Panc1 (cell line): ENCODE measurements around the gene EFTUD2. TPM values are rescaled to one million over a fixed set of nuclear protein-coding genes. Genes with fewer than 3 reads are reported as not detected.
"Not testable (repeated sequence)": the region's sequence is repeated elsewhere in the genome, so short reads cannot be mapped to it uniquely, and the experiment has no call there.

Experiments
- ATAC-seq: fragments of 200-7000 bp; cut with Tn5 transposase; 2 replicates; pipeline ENCODE4 v1.9.1; 2020; ENCODE audit warnings: mild to moderate bottlenecking, moderate library complexity
- BruUV-seq: library from RNA; stranded (reverse); fragments of 400-500 nt; replicated peaks from 2 replicates; lab custom pipeline; 2021; lab: Mats Ljungman, UMichigan
- CTCF ChIA-PET: fragments of 300-600 bp; sonication (Branson Sonifier 250); formaldehyde crosslinking; loops from one replicate; lab custom pipeline; 2022; ENCODE audit warnings: antibody characterized with exemption; lab: Charles Lee
- POLR2A ChIA-PET: fragments of 300-600 bp; sonication (Branson Sonifier 250); formaldehyde crosslinking; loops from one replicate; lab custom pipeline; 2022; ENCODE audit warnings: antibody characterized with exemption; lab: Charles Lee
- DNase-seq: peaks from one replicate; pipeline ENCODE4 v3.0.0-alpha.2; 2010; ENCODE audit warnings: low read depth, low spot score
- H3K27ac ChIP-seq: 2 replicates; pipeline ENCODE4 v1.5.1; 2011; ENCODE audit warnings: mild to moderate bottlenecking, low read length, inconsistent platforms
- H3K27me3 ChIP-seq: fragments of 200-500 bp; sonication (Bioruptor generic); 2 replicates; pipeline ENCODE4 v1.6.0; 2014; ENCODE audit warnings: low read length, inconsistent platforms; ENCODE audit not compliant: control insufficient read depth, insufficient read depth
- H3K36me3 ChIP-seq: fragments of 200-500 bp; sonication (Bioruptor generic); 2 replicates; pipeline ENCODE4 v1.5.1; 2014; ENCODE audit warnings: inconsistent platforms, mild to moderate bottlenecking, low read length, moderate library complexity; ENCODE audit not compliant: control insufficient read depth, insufficient read depth
- H3K4me1 ChIP-seq: 2 replicates; pipeline ENCODE4 v1.5.1; 2011; ENCODE audit warnings: inconsistent platforms, mild to moderate bottlenecking, low read length, moderate library complexity; ENCODE audit not compliant: control insufficient read depth, insufficient read depth
- H3K4me3 ChIP-seq, 2 experiments: 2 replicates each; pipeline ENCODE4 v1.5.1; 2011 to 2012; ENCODE audit warnings: low read depth in 2 of 2, low read length in 2 of 2, mild to moderate bottlenecking in 2 of 2, inconsistent platforms in 1 of 2, moderate library complexity in 1 of 2
- H3K9me3 ChIP-seq: fragments of 200-500 bp; sonication (Bioruptor generic); 2 replicates; pipeline ENCODE4 v1.5.1; 2014; ENCODE audit warnings: low read depth, mild to moderate bottlenecking, inconsistent platforms, low read length, moderate library complexity; ENCODE audit not compliant: control insufficient read depth, insufficient read depth
- CTCF ChIP-seq: fragments of 450-650 bp; IDR thresholded peaks from 2 replicates; pipeline ENCODE4 v1.5.1; 2017; ENCODE audit warnings: mild to moderate bottlenecking
- POLR2AphosphoS5 ChIP-seq: IDR thresholded peaks from 2 replicates; pipeline ENCODE4 v1.6.1; 2012; ENCODE audit warnings: mild to moderate bottlenecking, low read depth, low read length, moderate library complexity
- REST ChIP-seq, 2 experiments: IDR thresholded peaks; 2 replicates each; pipeline ENCODE4 v1.6.1; 2011 to 2012; ENCODE audit warnings: low read depth in 2 of 2, control low read depth in 1 of 2, low read length in 1 of 2, mild to moderate bottlenecking in 1 of 2, moderate library complexity in 1 of 2; ENCODE audit not compliant: insufficient read depth in 1 of 2
- SIN3A ChIP-seq: IDR thresholded peaks from 2 replicates; pipeline ENCODE4 v1.6.1; 2012; ENCODE audit warnings: low read depth, mild to moderate bottlenecking, low read length, moderate library complexity, borderline replicate concordance; ENCODE audit not compliant: insufficient read depth
- TCF7L2 ChIP-seq: IDR thresholded peaks from 2 replicates; pipeline ENCODE4 v1.6.1; 2011; ENCODE audit warnings: mild to moderate bottlenecking, low read depth, low read length, inconsistent platforms
- in situ Hi-C: cut with HindIII; loops from 2 replicates; pipeline ENCODE4 v1.10.0; 2016; ENCODE audit warnings: low sequenced_read_pairs, low pct_unique_long_range_greater_than_20kb
- intact Hi-C: fragments of 100-400 bp; cut with micrococcal nuclease; formaldehyde crosslinking; loops from one replicate; pipeline ENCODE4 v1.10.0; 2022; ENCODE audit not compliant: unreplicated experiment
- total RNA-seq: library from RNA; stranded (reverse); gene quantifications from one replicate; pipeline ENCODE4 v1.2.1, GENCODE V29; 2021; ENCODE audit not compliant: unreplicated experiment

Gene EFTUD2
- total RNA-seq, 1 experiment from 2014 or later: 98.0 TPM

GRCh38 chr17:44826123-44826790 lies 73.0 kb downstream of the EFTUD2 start:
- H3K4me1 ChIP-seq: peaks cover 19% of the 10 kb centered on the region
- intact Hi-C loops: no loop called here
- no TSS peak for BruUV-seq
- H3K27me3 ChIP-seq: no peaks in the 10 kb centered on the region
- no peaks in the 10 kb centered on the region; the same call in 1 of the 2 replicates for H3K36me3 ChIP-seq
- in situ Hi-C loops: no loop called here
- TF ChIP-seq REST (IDR thresholded peaks at IDR 0.05; ENCODE audit: insufficient read depth in 1 of 2, low read depth in 2 of 2, low read length in 1 of 2) (no peak), TCF7L2 (no peak), SIN3A (no peak), POLR2AphosphoS5 (no peak), CTCF (no peak)
- H3K4me3 ChIP-seq: peak overlapping the region in 1 of 2 experiments; percentile 82; a peak in 2 of 4 replicates
- no peak for ATAC-seq
- ChIA-PET CTCF (interaction anchor here (0.6 to 1.3 kb wide), 2 partner anchors 47 to 153 kb away, joined by 3 to 4 read pairs; no protein-coding TSS in a partner anchor), POLR2A (interaction anchor here (0.6 to 0.7 kb wide), 2 partner anchors 323 to 336 kb away, joined by 5 to 7 read pairs; no protein-coding TSS in a partner anchor)
- peak overlapping the region; percentile 97 for H3K27ac ChIP-seq
- no peak for DNase-seq
- no peaks in the 10 kb centered on the region for H3K9me3 ChIP-seq

GRCh38 chr17:44825236-44825635 lies 74.0 kb downstream of the EFTUD2 start:
- intact Hi-C loops, in situ Hi-C loops, BruUV-seq, DNase-seq, POLR2A ChIA-PET, CTCF ChIA-PET, H3K27me3 ChIP-seq, H3K4me3 ChIP-seq, H3K9me3 ChIP-seq, H3K36me3 ChIP-seq, ATAC-seq: not testable (repeated sequence)
- H3K4me1 ChIP-seq: peaks cover 15% of the 10 kb centered on the region
- H3K27ac ChIP-seq: peak overlapping the region; percentile 97; the same call in 1 of the 2 replicates
